ENCODE data around the gene PDE10A.

PDE10A gene

GRCh38 chr6:165677091-165677490, 14.1 kb upstream of the PDE10A start:
- H3K27ac ChIP-seq = no peak overlapping the region
- TF ChIP-seq ZFX (IDR thresholded peaks at IDR 0.05) (no peak), CTCF (conservative IDR thresholded peaks at IDR 0.05) (no peak)

- TF ChIP-seq CTCF (conservative IDR thresholded peaks at IDR 0.05) = no peak
- TF ChIP-seq ZFX (IDR thresholded peaks at IDR 0.05) = no peak
- no peak overlapping the region for H3K27ac ChIP-seq
Observed at GRCh38 chr6:165676435-165677068, 13.5 kb upstream of the PDE10A start.

GRCh38 chr6:165675120-165675519, 12.1 kb upstream of the PDE10A start:
- no peak overlapping the region for H3K27ac ChIP-seq
- TF ChIP-seq CTCF (conservative IDR thresholded peaks at IDR 0.05) (no peak), ZFX (IDR thresholded peaks at IDR 0.05) (no peak)

- no peak overlapping the region for H3K27ac ChIP-seq
- TF ChIP-seq CTCF (conservative IDR thresholded peaks at IDR 0.05) = no peak
- TF ChIP-seq ZFX (IDR thresholded peaks at IDR 0.05) = no peak
Observed at GRCh38 chr6:165674155-165675029, 11.4 kb upstream of the PDE10A start.

GRCh38 chr6:165671222-165671768, 8.3 kb upstream of the PDE10A start:
- TF ChIP-seq ZFX (IDR thresholded peaks at IDR 0.05) = no peak
- no peak for TF ChIP-seq CTCF (conservative IDR thresholded peaks at IDR 0.05)

GRCh38 chr6:165668951-165669350, 5.9 kb upstream of the PDE10A start:
- H3K27ac ChIP-seq = peak overlapping the region; percentile 55
- no peak for TF ChIP-seq CTCF (conservative IDR thresholded peaks at IDR 0.05)
- no peak for TF ChIP-seq ZFX (IDR thresholded peaks at IDR 0.05)

More at GRCh38 chr6:165671222-165671768, 8.3 kb upstream of the PDE10A start:
- H3K27ac ChIP-seq = no peak overlapping the region

- H3K27ac ChIP-seq = no peak overlapping the region
- no peak for TF ChIP-seq CTCF (conservative IDR thresholded peaks at IDR 0.05)
- no peak for TF ChIP-seq ZFX (IDR thresholded peaks at IDR 0.05)
Observed at GRCh38 chr6:165665384-165665672, 2.3 kb upstream of the PDE10A start.
